Stimulated activated naive CD4-positive, alpha-beta T cell treated with Interleukin-2 at 50 U/mL for 16 hours (primary cell): ENCODE data around the gene SLC25A13.

Source experiments
- DNase-seq: peaks from one replicate; lab custom pipeline; 2025; lab: John Stamatoyannopoulos, UW

SLC25A13 gene

DNA sequence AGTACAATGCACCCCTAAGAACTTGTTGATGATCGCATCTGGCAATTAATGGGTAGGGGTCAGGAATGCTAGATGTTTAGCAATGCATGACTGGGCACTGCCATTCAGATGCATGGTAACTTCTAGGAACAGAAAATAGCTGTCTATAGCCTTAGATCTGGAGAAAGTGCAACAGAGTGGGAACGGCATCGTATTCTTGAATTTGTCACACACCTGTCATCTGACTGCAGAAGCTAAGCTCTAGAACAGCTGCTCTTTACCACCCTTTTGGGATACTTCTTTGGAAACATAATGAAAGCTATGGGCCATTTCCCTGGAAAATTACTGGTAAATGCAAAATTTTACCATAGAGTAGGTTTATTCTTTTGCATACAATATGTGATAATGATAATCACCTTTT lies 118.1 kb downstream of the SLC25A13 start:
- DNase-seq: no peak

DNA sequence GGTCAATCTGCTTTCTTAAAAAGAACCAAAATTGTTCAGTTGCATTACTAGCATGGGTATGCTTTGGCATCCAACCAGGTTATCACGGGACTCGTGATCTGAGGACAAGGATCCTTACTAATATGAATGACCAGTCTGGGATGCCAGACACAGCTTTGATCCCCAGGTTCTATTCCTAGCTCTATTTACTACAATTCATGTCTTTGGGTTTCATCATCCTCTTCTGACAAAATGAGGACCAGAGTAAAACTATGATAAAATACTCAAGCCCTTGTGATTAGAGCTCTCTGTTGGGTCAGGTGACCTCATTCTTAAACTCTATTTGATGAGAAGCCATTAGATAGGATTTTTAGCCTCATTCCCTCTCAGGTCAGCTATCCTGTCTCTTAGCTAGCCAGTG lies 119.8 kb downstream of the SLC25A13 start:
- DNase-seq: no peak

DNA sequence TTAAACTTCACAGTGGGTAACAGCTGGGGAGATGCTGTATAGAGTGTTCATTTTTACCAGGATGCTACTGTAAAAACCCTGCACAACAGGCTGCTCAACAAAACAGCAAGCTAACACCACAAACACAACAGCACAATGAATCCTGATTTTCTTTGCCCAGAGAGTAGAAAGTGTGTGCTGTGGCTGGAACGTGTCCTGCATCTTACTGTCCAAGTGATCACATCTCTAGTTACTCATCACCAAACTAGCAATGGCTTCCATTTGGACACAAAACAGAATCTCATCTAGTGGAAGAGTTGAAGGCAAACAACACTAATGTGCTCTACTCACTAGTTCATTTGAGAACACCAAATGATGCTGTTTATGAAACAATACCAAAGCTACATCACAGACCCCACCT lies 121.2 kb downstream of the SLC25A13 start:
- DNase-seq: no peak

- no peak for DNase-seq
Observed at GRCh38 chr7:96199421-96199820, 122.5 kb downstream of the SLC25A13 start.

DNA sequence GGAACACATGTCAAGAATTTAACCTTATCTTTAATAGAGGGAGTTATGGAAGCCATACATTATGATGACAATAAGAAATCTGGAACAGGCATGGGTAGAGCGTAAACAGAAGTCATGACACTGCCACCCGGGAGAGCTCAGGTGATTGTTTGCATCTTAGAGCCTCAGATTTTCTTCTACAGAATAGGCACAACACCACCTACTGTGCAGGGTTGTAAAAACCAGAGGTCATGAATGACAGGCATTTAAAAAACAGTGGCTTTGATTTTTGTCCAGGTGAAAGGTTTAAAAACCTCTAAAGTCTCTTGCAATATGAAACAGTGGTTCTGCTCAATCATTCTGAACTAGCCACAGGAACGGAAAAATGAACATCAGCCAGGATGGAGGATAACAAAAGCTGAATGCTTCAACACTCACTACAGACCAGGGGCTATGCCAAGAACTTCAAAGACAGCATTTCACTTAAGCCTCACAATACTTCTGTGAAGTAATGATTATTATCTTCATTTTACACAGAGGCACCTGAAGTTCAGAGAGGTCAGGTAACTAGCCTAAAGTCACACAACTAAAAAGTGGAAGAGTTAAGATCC lies 123.8 kb downstream of the SLC25A13 start:
- no peak for DNase-seq

GRCh38 chr7:96196676-96197075 lies 125.2 kb downstream of the SLC25A13 start:
- no peak for DNase-seq

- no peak for DNase-seq
Observed at GRCh38 chr7:96189129-96189820, 132.6 kb downstream of the SLC25A13 start.

GRCh38 chr7:96188591-96188991 lies 133.3 kb downstream of the SLC25A13 start:
- DNase-seq: no peak

GRCh38 chr7:96188174-96188581 lies 133.7 kb downstream of the SLC25A13 start:
- DNase-seq: no peak

GRCh38 chr7:96187735-96188134 lies 134.2 kb downstream of the SLC25A13 start:
- no peak for DNase-seq

DNA sequence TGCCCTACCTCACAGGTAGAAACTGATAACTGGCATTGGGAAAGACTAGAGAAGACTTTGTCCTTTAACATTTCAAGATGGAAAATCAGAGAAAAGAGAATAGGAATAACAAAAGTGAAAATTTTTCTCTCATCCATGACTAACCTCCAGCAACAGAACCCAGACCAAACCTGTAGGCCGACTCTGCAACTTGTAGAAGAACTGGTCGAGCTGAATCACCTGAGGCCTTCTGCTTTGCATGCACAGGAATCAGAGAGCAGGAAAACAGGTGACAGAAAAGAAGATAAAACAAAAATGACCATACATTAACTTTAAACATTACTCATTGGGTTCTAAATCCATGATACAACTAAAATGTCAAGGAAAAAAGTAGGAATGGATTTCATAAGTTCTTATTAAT lies 137.1 kb downstream of the SLC25A13 start:
- DNase-seq: no peak

DNA sequence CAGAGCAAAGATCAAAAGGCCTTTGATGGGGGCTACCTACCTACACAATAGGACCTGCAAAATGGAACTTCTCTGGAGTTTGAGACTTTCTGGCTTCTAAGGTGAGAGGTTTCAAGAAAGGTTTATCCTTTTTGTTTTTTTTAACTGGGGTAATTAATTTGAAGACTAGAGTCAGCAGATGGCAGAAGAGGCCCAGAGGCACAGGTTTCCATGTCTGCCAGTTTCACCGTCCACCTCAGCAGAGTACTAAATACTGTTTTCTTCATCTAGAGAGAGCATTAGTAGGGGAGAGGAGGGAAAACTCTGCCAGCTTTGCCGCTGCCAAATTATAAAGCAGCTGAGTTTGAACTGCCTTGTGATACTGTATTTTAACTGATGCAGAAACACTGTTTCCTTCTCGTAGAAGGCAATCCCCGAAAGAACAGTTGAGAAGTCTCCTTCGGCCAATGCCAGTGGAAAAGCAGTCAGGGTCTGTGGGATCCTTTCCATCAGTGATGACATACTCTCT lies 138.7 kb downstream of the SLC25A13 start:
- no peak for DNase-seq

DNA sequence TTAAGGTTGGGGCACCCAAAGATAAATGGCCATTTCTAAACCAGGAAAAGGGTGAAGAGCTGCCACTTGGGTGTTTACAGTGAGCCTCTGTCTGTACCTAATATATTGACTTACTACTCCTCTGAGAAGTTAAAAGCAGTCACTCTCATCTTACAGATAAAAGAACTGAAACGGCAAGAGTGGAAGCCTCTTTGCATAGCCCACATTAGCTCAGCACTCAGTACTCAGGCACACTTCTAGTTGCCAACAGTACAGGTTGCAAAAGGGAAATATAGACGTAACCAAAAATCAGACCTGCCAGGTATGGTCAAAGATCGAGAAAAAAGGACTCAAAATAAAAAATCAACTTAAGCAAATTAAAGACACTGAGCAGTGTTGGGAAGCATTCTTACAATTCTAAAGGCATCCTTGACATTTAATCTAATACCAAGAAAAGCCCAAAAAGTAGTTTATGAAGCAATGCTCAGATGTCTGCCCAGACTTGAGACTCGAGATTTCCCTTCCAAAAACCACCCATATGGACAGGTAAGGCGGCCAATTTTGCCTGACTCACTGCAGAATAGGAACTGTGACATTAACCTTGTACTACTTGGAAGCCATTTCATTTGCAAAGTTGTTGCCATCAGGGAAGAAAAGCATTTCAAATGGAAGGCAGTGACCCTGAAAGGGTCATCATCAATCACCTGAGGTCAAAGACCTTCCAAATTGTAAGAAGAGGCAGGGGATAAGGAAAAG lies 139.3 kb downstream of the SLC25A13 start:
- no peak for DNase-seq

DNA sequence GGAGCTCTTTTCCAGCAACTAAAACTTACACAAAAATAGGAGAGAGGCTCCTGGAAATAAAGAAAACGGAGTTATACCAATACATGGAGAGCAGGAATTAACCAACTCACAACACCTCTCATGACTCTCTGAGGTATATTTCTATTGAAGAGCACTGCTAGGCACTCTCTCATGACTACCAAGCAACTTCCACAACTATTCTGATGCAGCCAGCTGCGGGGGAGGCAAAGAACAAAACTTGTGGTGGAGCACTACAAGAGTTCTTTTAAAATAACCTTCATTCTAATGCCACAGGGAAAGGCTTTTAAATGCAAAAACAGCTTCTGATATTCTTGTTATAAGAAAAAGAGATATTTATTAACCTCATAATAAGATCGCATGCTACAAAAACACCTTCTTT lies 140.7 kb downstream of the SLC25A13 start:
- DNase-seq: no peak

GRCh38 chr7:96179837-96180236 lies 142.1 kb downstream of the SLC25A13 start:
- no peak for DNase-seq

DNA sequence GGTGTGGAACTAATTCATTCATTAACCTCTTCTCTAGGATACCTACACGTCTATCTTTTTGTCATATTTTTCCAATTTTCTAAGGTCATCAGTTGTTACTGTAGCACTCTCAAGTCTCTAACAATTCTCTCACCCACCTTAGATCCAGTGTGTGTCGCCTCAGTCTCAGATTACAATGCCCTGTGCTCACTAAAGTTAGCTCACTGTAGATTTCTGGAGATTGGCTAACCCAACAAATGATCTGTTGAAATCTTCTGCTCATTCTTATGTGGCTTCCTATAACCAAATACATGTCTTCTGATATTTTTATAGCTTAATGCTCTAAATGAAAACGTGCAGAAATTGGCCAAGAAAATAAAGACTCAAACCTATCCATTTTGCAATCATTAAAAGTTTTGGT lies 142.6 kb downstream of the SLC25A13 start:
- DNase-seq: no peak

DNA sequence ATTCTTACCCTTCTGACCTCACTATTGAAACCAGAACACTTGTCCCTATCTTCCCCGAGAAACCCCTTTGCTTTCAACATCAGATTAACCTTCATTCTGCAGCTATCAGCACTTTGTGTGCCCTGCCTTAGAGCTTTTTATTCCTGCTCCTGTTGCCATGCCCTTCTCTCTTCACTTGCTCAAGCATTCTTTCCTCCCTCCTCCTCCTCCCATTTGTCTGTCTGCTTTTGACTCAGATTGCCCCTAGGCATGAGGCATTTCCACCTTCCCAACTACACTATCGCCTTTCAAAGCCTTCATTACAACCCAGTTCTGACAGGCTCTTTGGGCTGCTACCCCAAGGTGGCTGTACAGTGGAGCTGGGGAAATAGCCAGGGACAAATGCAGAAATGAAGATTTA lies 143.3 kb downstream of the SLC25A13 start:
- no peak for DNase-seq

DNA sequence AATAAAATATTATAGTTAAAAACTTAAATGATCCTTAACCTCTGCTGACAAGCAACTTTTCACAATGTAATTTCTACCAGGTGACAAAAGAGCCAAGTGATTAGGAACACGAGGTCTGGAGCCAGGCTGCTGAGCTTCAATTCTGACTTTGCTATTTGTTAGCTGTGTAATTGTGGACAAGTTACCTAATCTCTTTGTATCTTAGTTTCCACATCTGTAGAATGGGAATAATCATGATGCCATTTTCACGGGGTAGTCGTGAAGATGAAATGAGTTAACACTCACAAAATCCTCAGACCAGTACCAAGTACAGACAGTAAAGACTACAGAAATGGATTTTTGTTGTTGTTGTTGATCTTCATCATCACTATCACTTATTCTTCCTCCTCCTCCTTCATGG lies 144.5 kb downstream of the SLC25A13 start:
- DNase-seq: no peak

GRCh38 chr7:96174812-96175211 lies 147.1 kb downstream of the SLC25A13 start:
- DNase-seq: no peak

DNA sequence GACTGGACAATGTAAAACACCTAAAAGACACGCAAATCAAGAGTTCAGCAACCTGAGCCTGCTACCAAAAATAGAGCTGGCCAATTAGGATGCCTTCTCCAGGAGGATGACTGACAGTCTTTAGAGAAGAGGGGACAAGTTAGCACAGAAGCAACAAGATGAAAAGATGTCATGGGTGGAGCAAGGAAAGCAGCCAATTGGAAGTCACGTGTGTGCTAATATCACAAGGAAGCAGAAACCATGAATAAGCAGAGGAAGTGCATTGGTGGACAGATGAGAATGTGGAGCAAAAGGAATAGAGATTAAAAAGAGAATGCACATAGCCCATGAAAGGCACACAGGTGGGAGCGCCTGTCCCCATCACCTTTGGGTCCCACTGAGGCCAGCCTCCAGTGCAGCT lies 148.1 kb downstream of the SLC25A13 start:
- DNase-seq: no peak

- DNase-seq: no peak
Observed at GRCh38 chr7:96169439-96169838, 152.5 kb downstream of the SLC25A13 start.

DNA sequence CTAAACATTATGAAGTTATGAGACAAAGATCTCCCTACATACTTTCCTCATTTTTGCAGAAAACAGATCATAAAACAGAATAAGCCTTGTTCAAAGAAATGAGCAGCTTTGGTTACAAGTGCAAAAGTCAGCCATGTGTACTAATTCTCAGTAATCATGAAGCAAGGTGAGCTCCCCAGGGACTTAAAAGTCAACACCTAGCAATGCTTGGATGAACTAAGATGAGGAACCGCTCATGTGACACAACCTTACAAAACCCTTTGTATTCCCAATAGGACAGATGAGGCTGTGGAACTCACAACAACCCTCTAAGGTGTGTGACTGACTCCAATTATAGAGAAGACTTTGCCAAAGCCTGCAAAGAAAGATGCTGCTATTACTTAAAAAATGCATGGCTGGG lies 154.5 kb downstream of the SLC25A13 start:
- no peak for DNase-seq

DNA sequence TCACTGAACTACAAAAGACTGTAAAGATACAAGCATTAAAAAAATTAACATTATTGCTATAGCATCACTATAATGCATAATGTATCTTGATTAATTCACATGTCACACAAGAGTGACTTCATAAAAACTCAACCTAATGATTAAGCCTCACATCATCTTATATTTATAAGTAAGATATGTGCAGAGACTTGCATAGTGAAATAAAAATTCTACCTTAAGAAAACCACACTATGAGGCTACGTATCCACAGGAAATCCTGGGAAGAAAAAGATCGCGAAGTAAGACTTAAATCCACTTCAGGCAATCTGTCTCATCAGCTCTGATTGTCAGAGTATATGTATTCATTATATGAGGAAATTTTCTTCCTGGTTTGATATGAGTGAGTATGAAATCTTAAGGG lies 160.0 kb downstream of the SLC25A13 start:
- no peak for DNase-seq
